HepG2 (cell line): ENCODE measurements around the gene IMPDH2. TPM values are rescaled to one million over a fixed set of nuclear protein-coding genes. Genes with fewer than 3 reads are reported as not detected.

Experiments
- CBX1 ChIP-seq: IDR thresholded peaks from one replicate; pipeline ENCODE4 v1.6.1; 2016; ENCODE audit warnings: antibody characterized with exemption, low read depth
- ERF ChIP-seq: IDR thresholded peaks from 2 replicates; pipeline ENCODE4 v1.6.1; 2018; ENCODE audit warnings: missing biosample characterization, missing genetic modification reagents
- PATZ1 ChIP-seq: sonication (generic); formaldehyde crosslinking; IDR thresholded peaks from 2 replicates; pipeline ENCODE4 v1.4.0; 2020; ENCODE audit warnings: missing genetic modification reagents
- PAXIP1 ChIP-seq: sonication (generic); formaldehyde crosslinking; conservative IDR thresholded peaks from 2 replicates; pipeline ENCODE4 v1.4.0; 2020; ENCODE audit warnings: mild to moderate bottlenecking, missing genetic modification reagents, moderate library complexity
- SCMH1 ChIP-seq: sonication (generic); formaldehyde crosslinking; IDR thresholded peaks from 2 replicates; pipeline ENCODE4 v1.9.0; 2021; ENCODE audit warnings: missing genetic modification reagents, mild to moderate bottlenecking, borderline replicate concordance
- SUZ12 ChIP-seq: fragments of 150-350 bp; IDR thresholded peaks from 2 replicates; pipeline ENCODE4 v1.6.1; 2014; ENCODE audit warnings: low read depth, low read length
- TFDP2 ChIP-seq: sonication (generic); formaldehyde crosslinking; IDR thresholded peaks from 2 replicates; pipeline ENCODE4 v1.4.0; 2020; ENCODE audit warnings: missing genetic modification reagents
- ZBTB20 ChIP-seq: sonication (generic); formaldehyde crosslinking; IDR thresholded peaks from 2 replicates; pipeline ENCODE4 v1.8.1; 2023; ENCODE audit warnings: missing genetic modification reagents, low read depth, mild to moderate bottlenecking, borderline replicate concordance
- ZEB1 ChIP-seq: IDR thresholded peaks from 2 replicates; pipeline ENCODE4 v1.6.1; 2012; ENCODE audit warnings: mild to moderate bottlenecking, low read depth, inconsistent platforms; ENCODE audit not compliant: insufficient replicate concordance
- ZMYM2 ChIP-seq: sonication (generic); formaldehyde crosslinking; IDR thresholded peaks from 2 replicates; pipeline ENCODE4 v1.8.0; 2022; ENCODE audit warnings: mild to moderate bottlenecking, missing genetic modification reagents
- ZNF343 ChIP-seq: sonication (generic); formaldehyde crosslinking; IDR thresholded peaks from 2 replicates; pipeline ENCODE4 v1.4.0; 2020; ENCODE audit warnings: mild to moderate bottlenecking, missing genetic modification reagents
- polyA plus RNA-seq, 8 experiments: library from polyadenylated mRNA; depleted of rRNA in 3 of 8; stranded (reverse) in 7 of 8; unstranded in 1 of 8; fragments of >200 nt; fragmentation: Illumina TruSeq in 4 of 8; extraction: Trizol in 4 of 8; gene quantifications; 2 replicates each; pipeline versions ENCODE4 v1.2.1 to v1.2.3, GENCODE V29; 2011 to 2016; ENCODE audit warnings: low read depth in 4 of 8, missing spikeins in 1 of 8, mixed read lengths in 1 of 8; ENCODE audit not compliant: insufficient read depth in 1 of 8
- total RNA-seq, 5 experiments: library from RNA; depleted of rRNA; stranded (reverse); fragments of >200 nt; fragmentation: Illumina TruSeq; extraction: Trizol; gene quantifications; 2 replicates each; pipeline ENCODE4 v1.2.3, GENCODE V29; 2016; ENCODE audit warnings: low read depth in 1 of 5

The IMPDH2 gene
- total and polyA plus RNA-seq, 2 of the 13 experiments (the other 11 are each of a cell fraction or from before 2014, with no cell fraction given), result 248 to 260 TPM

GRCh38 chr3:49013738-49014660 lies 15.2 kb downstream of the IMPDH2 start (continued):
- TF ChIP-seq PATZ1 (CRISPR knock-in tag), result peak; percentile 42; the same call in 1 of the 2 replicates
- no peak for TF ChIP-seq ZBTB20 (CRISPR knock-in tag)
- TF ChIP-seq ZNF343 (CRISPR knock-in tag), result no peak
- TF ChIP-seq SUZ12, result no peak
- TF ChIP-seq SCMH1 (CRISPR knock-in tag), result no peak
- TF ChIP-seq ERF (CRISPR knock-in tag), result peak; percentile 24; the same call in 1 of the 2 replicates
- no peak for TF ChIP-seq ZEB1
- no peak for TF ChIP-seq PAXIP1 (CRISPR knock-in tag)
- TF ChIP-seq ZMYM2 (CRISPR knock-in tag), result no peak
- TF ChIP-seq TFDP2, result no peak
- no peak for TF ChIP-seq CBX1
